GM19372 (cell line): ENCODE measurements around the gene GAB2.
"Not testable (repeated sequence)": the region's sequence is repeated elsewhere in the genome, so short reads cannot be mapped to it uniquely, and the experiment has no call there.

Source experiments
- ATAC-seq: cut with Tn5 transposase; IDR thresholded peaks from one replicate; pipeline ENCODE4 v1.9.1; 2021; ENCODE audit warnings: mild to moderate bottlenecking, low read depth, moderate library complexity; ENCODE audit not compliant: unreplicated experiment

GAB2 gene

GRCh38 chr11:78228467-78228866 is 189.2 kb downstream of the GAB2 start:
- ATAC-seq, result no peak

GRCh38 chr11:78227921-78228320 is 189.7 kb downstream of the GAB2 start:
- no peak for ATAC-seq

- no peak for ATAC-seq
Measured at GRCh38 chr11:78226684-78227680, 190.6 kb downstream of the GAB2 start.

GRCh38 chr11:78224906-78225420 is 192.7 kb downstream of the GAB2 start:
- ATAC-seq, result no peak

GRCh38 chr11:78224506-78224905 is 193.1 kb downstream of the GAB2 start:
- no peak for ATAC-seq

GRCh38 chr11:78223320-78223954 is 194.2 kb downstream of the GAB2 start:
- ATAC-seq, result peak; percentile 82

GRCh38 chr11:78222726-78223125 is 194.9 kb downstream of the GAB2 start:
- ATAC-seq, result not testable (repeated sequence)

- no peak for ATAC-seq
Measured at GRCh38 chr11:78221396-78222315, 196.0 kb downstream of the GAB2 start.

- no peak for ATAC-seq
Measured at GRCh38 chr11:78220218-78221157, 197.1 kb downstream of the GAB2 start.

- ATAC-seq, result no peak
Measured at GRCh38 chr11:78219493-78220217, 198.0 kb downstream of the GAB2 start.

GRCh38 chr11:78218707-78219492 is 198.7 kb downstream of the GAB2 start:
- no peak for ATAC-seq

- ATAC-seq, result no peak
Measured at GRCh38 chr11:78217650-78218541, 199.7 kb downstream of the GAB2 start.

- no peak for ATAC-seq
Measured at GRCh38 chr11:78216571-78217287, 200.9 kb downstream of the GAB2 start.

GRCh38 chr11:78216021-78216420 is 201.6 kb downstream of the GAB2 start:
- ATAC-seq, result no peak

GRCh38 chr11:78214331-78215194 is 203.1 kb downstream of the GAB2 start:
- ATAC-seq, result no peak
